ENCODE measurements around the gene ADAMTS17. TPM values are rescaled to one million over a fixed set of nuclear protein-coding genes. Genes with fewer than 3 reads are reported as not detected.

ADAMTS17 gene
- total RNA-seq, 1 experiment from 2014 or later, result 1.8 TPM

DNA sequence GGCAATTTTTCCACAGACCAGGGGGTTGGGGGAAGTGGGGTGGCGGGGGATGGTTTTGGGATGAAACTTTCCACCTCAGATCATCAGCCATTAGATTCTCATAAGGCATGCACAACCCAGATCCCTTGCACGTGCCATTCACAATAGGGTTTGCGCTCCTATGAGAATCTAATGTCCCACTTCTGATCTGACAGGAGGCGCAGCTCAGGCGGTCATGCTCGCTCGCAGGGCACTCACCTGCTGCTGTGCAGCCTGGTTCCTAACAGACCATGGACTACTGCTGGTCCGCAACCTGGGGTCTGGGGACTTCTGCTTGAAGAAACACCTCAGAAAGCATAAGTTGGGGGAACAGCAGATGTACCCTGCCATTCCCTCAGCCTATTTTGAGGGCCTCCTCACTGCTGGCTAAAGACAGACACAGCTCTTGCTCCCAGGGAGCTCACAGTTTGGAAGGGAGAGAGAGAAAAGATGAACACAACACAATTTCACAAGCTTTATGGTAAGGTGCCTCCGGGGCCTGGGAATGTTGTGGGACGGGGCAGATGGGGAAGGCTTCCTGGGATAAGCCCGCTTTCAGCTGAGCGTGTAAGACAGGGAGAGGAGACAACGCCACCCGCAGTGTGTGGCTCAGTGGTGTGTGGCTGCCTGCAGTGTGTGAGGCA lies 285.2 kb downstream of the ADAMTS17 start:
- H3K4me1 Mint-ChIP-seq, result peaks cover 10% of the 10 kb centered on the region; the same call in 1 of the 2 replicates
- H3K36me3 Mint-ChIP-seq, result no peaks in the 10 kb centered on the region
- no peak for ATAC-seq
- no peak overlapping the region for H3K27ac Mint-ChIP-seq
- ChIA-PET CTCF (no interaction called here), POLR2A (no interaction called here)
- TF ChIP-seq RORB (CRISPR knock-in tag; IDR thresholded peaks at IDR 0.05), result no peak
- no peak for TF ChIP-seq ZNF512 (CRISPR knock-in tag; IDR thresholded peaks at IDR 0.05; ENCODE audit: borderline replicate concordance)
- no peak for TF ChIP-seq AR (CRISPR knock-in tag; IDR thresholded peaks at IDR 0.05)
- TF ChIP-seq SOX15 (CRISPR knock-in tag; IDR thresholded peaks at IDR 0.05), result no peak
- TF ChIP-seq, protein P1, sequence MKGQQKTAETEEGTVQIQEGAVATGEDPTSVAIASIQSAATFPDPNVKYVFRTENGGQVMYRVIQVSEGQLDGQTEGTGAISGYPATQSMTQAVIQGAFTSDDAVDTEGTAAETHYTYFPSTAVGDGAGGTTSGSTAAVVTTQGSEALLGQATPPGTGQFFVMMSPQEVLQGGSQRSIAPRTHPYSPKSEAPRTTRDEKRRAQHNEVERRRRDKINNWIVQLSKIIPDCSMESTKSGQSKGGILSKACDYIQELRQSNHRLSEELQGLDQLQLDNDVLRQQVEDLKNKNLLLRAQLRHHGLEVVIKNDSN (CRISPR knock-in tag; IDR thresholded peaks at IDR 0.05), result no peak
- no peak overlapping the region for H3K4me3 Mint-ChIP-seq
- no peak for DNase-seq (ENCODE audit: low spot score)
- peaks cover 15% of the 10 kb centered on the region for H3K27me3 Mint-ChIP-seq (ENCODE audit: low read depth)
- H3K9me3 Mint-ChIP-seq, result no peaks in the 10 kb centered on the region

DNA sequence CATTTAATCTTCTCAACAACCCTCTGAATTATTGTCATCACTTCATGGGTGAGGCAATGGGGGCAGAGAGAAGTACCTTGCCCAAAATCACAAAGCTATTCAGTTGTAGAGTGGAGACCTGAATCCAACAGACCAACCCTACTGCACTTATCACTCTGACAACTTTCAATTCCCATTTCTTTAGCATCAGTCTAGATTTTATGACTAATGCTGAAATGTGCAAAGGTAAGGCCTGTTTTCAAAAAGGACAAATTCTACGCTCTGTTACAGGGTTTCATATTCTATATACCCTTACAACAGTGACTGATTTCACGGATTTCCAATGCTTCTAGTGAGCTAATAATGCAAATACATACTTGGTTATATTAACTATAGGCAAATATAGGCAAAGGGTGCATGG lies 286.0 kb downstream of the ADAMTS17 start:
- peaks cover 15% of the 10 kb centered on the region for H3K27me3 Mint-ChIP-seq (ENCODE audit: low read depth)
- CTCF ChIA-PET, result no interaction called here
- H3K9me3 Mint-ChIP-seq, result no peaks in the 10 kb centered on the region
- H3K27ac Mint-ChIP-seq, result no peak overlapping the region
- peaks cover 10% of the 10 kb centered on the region; the same call in 1 of the 2 replicates for H3K4me1 Mint-ChIP-seq
- TF ChIP-seq NFATC4 (CRISPR knock-in tag; IDR thresholded peaks at IDR 0.05) (no peak), HMGA2 (CRISPR knock-in tag; IDR thresholded peaks at IDR 0.05) (no peak), RORB (CRISPR knock-in tag; IDR thresholded peaks at IDR 0.05) (no peak), TCF7 (CRISPR knock-in tag; IDR thresholded peaks at IDR 0.05; ENCODE audit: low read depth) (no peak), AFF4 (CRISPR knock-in tag; IDR thresholded peaks at IDR 0.05; ENCODE audit: borderline replicate concordance) (no peak), ELF4 (CRISPR knock-in tag; IDR thresholded peaks at IDR 0.05; ENCODE audit: low read depth) (no peak), ZNF219 (CRISPR knock-in tag; IDR thresholded peaks at IDR 0.05; ENCODE audit: borderline replicate concordance) (no peak), TP53 (CRISPR knock-in tag; IDR thresholded peaks at IDR 0.05) (no peak), AR (CRISPR knock-in tag; IDR thresholded peaks at IDR 0.05) (no peak), ZSCAN18 (CRISPR knock-in tag; IDR thresholded peaks at IDR 0.05) (no peak)
- TF ChIP-seq, protein P2, sequence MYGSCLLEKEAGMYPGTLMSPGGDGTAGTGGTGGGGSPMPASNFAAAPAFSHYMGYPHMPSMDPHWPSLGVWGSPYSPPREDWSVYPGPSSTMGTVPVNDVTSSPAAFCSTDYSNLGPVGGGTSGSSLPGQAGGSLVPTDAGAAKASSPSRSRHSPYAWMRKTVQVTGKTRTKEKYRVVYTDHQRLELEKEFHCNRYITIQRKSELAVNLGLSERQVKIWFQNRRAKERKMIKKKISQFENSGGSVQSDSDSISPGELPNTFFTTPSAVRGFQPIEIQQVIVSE (CRISPR knock-in tag; IDR thresholded peaks at IDR 0.05; ENCODE audit: borderline replicate concordance), result no peak
- TF ChIP-seq, protein P1 (CRISPR knock-in tag; IDR thresholded peaks at IDR 0.05), result no peak
- TF ChIP-seq, protein P3, sequence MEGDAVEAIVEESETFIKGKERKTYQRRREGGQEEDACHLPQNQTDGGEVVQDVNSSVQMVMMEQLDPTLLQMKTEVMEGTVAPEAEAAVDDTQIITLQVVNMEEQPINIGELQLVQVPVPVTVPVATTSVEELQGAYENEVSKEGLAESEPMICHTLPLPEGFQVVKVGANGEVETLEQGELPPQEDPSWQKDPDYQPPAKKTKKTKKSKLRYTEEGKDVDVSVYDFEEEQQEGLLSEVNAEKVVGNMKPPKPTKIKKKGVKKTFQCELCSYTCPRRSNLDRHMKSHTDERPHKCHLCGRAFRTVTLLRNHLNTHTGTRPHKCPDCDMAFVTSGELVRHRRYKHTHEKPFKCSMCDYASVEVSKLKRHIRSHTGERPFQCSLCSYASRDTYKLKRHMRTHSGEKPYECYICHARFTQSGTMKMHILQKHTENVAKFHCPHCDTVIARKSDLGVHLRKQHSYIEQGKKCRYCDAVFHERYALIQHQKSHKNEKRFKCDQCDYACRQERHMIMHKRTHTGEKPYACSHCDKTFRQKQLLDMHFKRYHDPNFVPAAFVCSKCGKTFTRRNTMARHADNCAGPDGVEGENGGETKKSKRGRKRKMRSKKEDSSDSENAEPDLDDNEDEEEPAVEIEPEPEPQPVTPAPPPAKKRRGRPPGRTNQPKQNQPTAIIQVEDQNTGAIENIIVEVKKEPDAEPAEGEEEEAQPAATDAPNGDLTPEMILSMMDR (IDR thresholded peaks at IDR 0.05), result no peak
- DNase-seq (ENCODE audit: low spot score) (no peak), ATAC-seq (no peak)
- no peaks in the 10 kb centered on the region for H3K36me3 Mint-ChIP-seq
- no peak overlapping the region for H3K4me3 Mint-ChIP-seq
- POLR2A ChIA-PET, result no interaction called here
